Measurements from ENCODE around the gene MAP3K6.
"Not testable (repeated sequence)": the region's sequence is repeated elsewhere in the genome, so short reads cannot be mapped to it uniquely, and the experiment has no call there.

MAP3K6 gene

GRCh38 chr1:27366411-27367159, at the start of gene MAP3K6:
Gene MAP3K6, minus strand, starts transcription at chr1:27366961. Its CDS starts 364 bp downstream, at chr1:27366597.
- peak; percentile 89 for DNase-seq

- no peak for DNase-seq
Observed at GRCh38 chr1:27414091-27414490, 47.3 kb upstream of the MAP3K6 start.

GRCh38 chr1:27413004-27413403, 46.2 kb upstream of the MAP3K6 start:
- DNase-seq: no peak

- DNase-seq: no peak
Observed at GRCh38 chr1:27412502-27412901, 45.7 kb upstream of the MAP3K6 start.

- DNase-seq: no peak
Observed at GRCh38 chr1:27410709-27411108, 43.9 kb upstream of the MAP3K6 start.

GRCh38 chr1:27409669-27410068, 42.9 kb upstream of the MAP3K6 start:
- DNase-seq: no peak

- DNase-seq: no peak
Observed at GRCh38 chr1:27408151-27408550, 41.4 kb upstream of the MAP3K6 start.

- DNase-seq: not testable (repeated sequence)
Observed at GRCh38 chr1:27406791-27407190, 40.0 kb upstream of the MAP3K6 start.

GRCh38 chr1:27406362-27406680, 39.6 kb upstream of the MAP3K6 start:
- DNase-seq: no peak

GRCh38 chr1:27405598-27406361, 39.0 kb upstream of the MAP3K6 start:
- not testable (repeated sequence) for DNase-seq

- DNase-seq: no peak
Observed at GRCh38 chr1:27405074-27405473, 38.3 kb upstream of the MAP3K6 start.

GRCh38 chr1:27403931-27404330, 37.2 kb upstream of the MAP3K6 start:
- DNase-seq: no peak

- peak; percentile 75 for DNase-seq
Observed at GRCh38 chr1:27403065-27403726, 36.4 kb upstream of the MAP3K6 start.

GRCh38 chr1:27402349-27402754, 35.6 kb upstream of the MAP3K6 start:
- peak; percentile 79 for DNase-seq

GRCh38 chr1:27400963-27401341, 34.2 kb upstream of the MAP3K6 start:
- DNase-seq: no peak

GRCh38 chr1:27400082-27400962, 33.6 kb upstream of the MAP3K6 start:
- no peak for DNase-seq

GRCh38 chr1:27399251-27400025, 32.7 kb upstream of the MAP3K6 start:
- DNase-seq: no peak

GRCh38 chr1:27398405-27399149, 31.8 kb upstream of the MAP3K6 start:
- no peak for DNase-seq

- no peak for DNase-seq
Observed at GRCh38 chr1:27397749-27398148, 31.0 kb upstream of the MAP3K6 start.

GRCh38 chr1:27397110-27397509, 30.3 kb upstream of the MAP3K6 start:
- no peak for DNase-seq

Data from hematopoietic multipotent progenitor cell treated with erythropoietin and hydrocortisone succinate and interleukin-3 and kit ligand, for 6 days (in vitro differentiated cells).